Activated T-helper 2 cell treated with anti-CD3 and anti-CD28 coated beads, Interferon-gamma antibody, Interleukin-2, Interleukin-4, amounts not matched to agents 10 μg/mL and 5 μg/mL and 100 μg/mL, durations not matched to agents 14 hours and 24 hours and 36 hours (primary cell): ENCODE results near the gene TFCP2. TPM values are rescaled to one million over a fixed set of nuclear protein-coding genes. Genes with fewer than 3 reads are reported as not detected.
A peak's percentile ranks its signal among the peaks of the same experiment; 100 is the strongest.

ENCODE experiments used
- DNase-seq: peaks from one replicate; pipeline ENCODE4 v3.0.0; 2021; ENCODE audit warnings: low spot score
- H3K27ac Mint-ChIP-seq: one replicate; pipeline ENCODE4 v1.8.0; 2021; ENCODE audit warnings: mixed read lengths
- H3K27me3 Mint-ChIP-seq: one replicate; pipeline ENCODE4 v1.8.0; 2021; ENCODE audit warnings: low read depth, mixed read lengths
- H3K36me3 Mint-ChIP-seq: one replicate; pipeline ENCODE4 v1.8.0; 2021; ENCODE audit warnings: low read depth, mixed read lengths
- H3K4me1 Mint-ChIP-seq: one replicate; pipeline ENCODE4 v1.8.0; 2021; ENCODE audit warnings: low read depth, mixed read lengths
- H3K4me3 Mint-ChIP-seq: one replicate; pipeline ENCODE4 v1.8.0; 2021; ENCODE audit warnings: low read depth, mild to moderate bottlenecking, moderate library complexity, mixed read lengths
- H3K9me3 Mint-ChIP-seq: one replicate; pipeline ENCODE4 v1.8.0; 2021; ENCODE audit warnings: mixed read lengths
- intact Hi-C: fragments of 100-400 bp; cut with micrococcal nuclease; formaldehyde crosslinking; loops from one replicate; pipeline ENCODE4 v1.15.1; 2023
- total RNA-seq: library from RNA; stranded (reverse); gene quantifications from 2 replicates; pipeline ENCODE4 v1.2.3, GENCODE V29; 2022

Gene TFCP2
- total RNA-seq, 1 donor from 2014 or later = 44.2 TPM

DNA sequence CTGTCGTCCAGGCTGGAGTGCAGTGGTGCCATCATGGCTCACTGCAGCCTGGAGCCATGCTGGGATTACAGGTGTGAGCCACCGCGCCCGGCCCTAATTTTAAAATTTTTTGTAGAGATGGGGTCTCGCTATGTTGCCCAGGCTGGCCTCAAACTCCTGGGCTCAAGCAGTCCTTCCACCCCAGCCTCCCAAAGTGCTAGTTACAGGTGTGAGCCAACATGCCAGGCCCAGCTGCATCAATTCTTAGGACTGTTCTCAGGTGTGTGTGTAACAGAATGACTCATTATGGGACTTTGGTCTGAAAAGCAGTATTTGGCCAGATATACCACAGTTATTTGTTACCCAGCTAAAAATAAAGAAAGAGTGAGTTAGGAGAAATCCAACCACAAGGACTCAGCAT is 107.4 kb downstream of the TFCP2 start:
- no peak for DNase-seq
- Mint-ChIP-seq H3K4me3 (no peak overlapping the region), H3K36me3 (peaks cover 70% of the 10 kb centered on the region), H3K9me3 (no peaks in the 10 kb centered on the region), H3K27me3 (no peaks in the 10 kb centered on the region), H3K27ac (no peak overlapping the region), H3K4me1 (peaks cover 3% of the 10 kb centered on the region)
- intact Hi-C loops = no loop called here

DNA sequence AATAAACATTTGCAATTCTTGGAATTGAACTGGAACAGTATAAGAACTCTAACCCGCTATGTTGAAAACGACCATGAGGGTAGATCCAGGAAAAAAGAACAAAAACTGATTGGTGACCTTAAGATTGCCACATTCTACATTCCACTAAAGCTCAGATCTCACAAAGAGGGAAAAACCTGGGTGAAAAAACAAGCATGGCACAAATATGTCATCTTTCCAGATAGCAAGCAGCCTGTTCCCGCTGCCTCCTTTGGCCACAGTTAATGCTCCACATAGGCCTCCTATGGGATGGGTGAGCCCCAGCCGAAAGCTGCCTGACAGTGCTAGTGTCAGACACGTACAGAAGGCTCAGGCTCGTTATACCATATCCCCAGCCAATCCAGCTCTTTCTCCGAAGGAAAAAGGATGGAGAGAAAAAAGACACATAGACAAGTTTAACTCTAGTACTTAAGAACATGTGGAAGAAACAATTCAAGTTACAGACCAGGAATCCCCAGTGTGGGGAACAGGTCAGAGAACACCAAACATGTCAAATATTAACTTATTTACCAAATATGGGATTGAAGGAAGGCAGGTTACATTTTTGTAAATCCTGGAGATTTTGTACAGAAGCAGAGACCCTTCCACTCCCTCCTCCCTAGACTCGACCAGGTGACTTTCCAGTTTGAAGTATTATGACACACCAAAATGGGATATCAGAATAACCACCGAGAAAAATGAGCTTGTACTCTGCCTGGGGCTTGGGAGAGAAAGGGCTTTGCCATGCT is 110.1 kb downstream of the TFCP2 start:
- Mint-ChIP-seq H3K9me3 (no peaks in the 10 kb centered on the region), H3K27ac (no peak overlapping the region), H3K4me1 (peaks cover 1% of the 10 kb centered on the region), H3K36me3 (peaks cover 77% of the 10 kb centered on the region), H3K27me3 (no peaks in the 10 kb centered on the region), H3K4me3 (no peak overlapping the region)
- DNase-seq = no peak
- intact Hi-C loops = no loop called here

DNA sequence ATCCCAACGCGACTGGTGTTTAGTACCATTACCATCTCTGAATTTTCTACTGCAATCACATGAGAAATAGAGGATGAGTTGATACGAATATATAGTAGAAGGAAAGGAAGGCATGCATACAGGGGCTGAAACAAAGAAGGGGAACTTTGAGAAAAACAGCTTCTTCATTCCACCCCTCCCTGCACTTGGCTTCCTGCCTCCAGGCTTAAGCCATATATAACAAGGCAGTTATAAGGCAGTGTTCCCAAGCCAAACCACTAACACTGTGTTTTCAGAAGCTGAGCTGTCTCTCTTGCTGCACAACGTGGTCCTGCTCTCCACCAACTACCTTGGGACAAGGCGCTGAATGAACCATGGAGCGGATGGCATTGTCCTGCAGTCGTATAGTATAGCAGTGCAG is 113.8 kb downstream of the TFCP2 start:
- Mint-ChIP-seq H3K4me1 (peaks cover under 1% of the 10 kb centered on the region), H3K36me3 (peaks cover 75% of the 10 kb centered on the region), H3K9me3 (no peaks in the 10 kb centered on the region), H3K27ac (no peak overlapping the region), H3K27me3 (no peaks in the 10 kb centered on the region), H3K4me3 (no peak overlapping the region)
- DNase-seq = no peak
- intact Hi-C loops = no loop called here

DNA sequence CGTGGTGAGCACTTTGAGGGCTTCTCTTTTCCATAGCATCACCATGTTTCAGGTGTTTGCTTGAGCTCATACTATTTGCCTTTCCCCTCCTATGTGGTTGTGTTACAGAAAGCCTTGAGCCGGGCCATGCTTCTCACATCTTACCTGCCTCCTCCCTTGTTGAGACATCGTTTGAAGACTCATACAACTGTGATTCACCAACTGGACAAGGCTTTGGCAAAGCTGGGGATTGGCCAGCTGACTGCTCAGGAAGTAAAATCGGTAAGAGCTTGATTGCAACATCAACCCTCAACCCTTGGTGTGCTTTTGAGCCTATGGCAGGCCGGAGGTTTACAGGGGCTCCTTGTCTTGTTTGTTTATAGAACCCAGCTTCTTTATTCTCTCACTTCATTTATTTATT is 116.7 kb downstream of the TFCP2 start:
- intact Hi-C loops = no loop called here
- H3K4me1 Mint-ChIP-seq = peaks cover 9% of the 10 kb centered on the region
- peaks cover 74% of the 10 kb centered on the region for H3K36me3 Mint-ChIP-seq
- H3K27me3 Mint-ChIP-seq = no peaks in the 10 kb centered on the region
- no peak for DNase-seq
- H3K4me3 Mint-ChIP-seq = no peak overlapping the region
- no peaks in the 10 kb centered on the region for H3K9me3 Mint-ChIP-seq
- H3K27ac Mint-ChIP-seq = no peak overlapping the region

DNA sequence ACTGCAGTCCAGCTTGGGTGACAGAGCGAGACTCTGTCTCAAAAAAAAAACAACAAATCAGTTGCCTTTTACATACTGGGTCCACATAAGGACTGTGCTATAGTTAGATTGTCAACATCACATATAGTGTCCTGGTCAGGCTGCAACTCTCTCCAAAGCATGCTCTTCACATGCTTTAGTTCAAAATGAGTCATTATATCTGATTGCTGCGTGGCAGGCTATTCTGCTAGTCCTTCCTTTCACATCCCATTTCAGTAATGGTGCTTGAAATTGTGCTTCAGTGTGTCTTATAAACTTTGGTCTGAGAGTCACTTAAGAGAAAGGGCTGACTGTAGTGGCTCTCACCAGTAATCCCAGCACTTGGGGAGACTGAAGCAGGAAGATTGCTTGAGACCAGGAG is 117.9 kb downstream of the TFCP2 start:
- intact Hi-C loops = no loop called here
- Mint-ChIP-seq H3K4me1 (peaks cover 9% of the 10 kb centered on the region), H3K27ac (no peak overlapping the region), H3K27me3 (no peaks in the 10 kb centered on the region), H3K36me3 (peaks cover 65% of the 10 kb centered on the region), H3K9me3 (no peaks in the 10 kb centered on the region), H3K4me3 (no peak overlapping the region)
- no peak for DNase-seq

DNA sequence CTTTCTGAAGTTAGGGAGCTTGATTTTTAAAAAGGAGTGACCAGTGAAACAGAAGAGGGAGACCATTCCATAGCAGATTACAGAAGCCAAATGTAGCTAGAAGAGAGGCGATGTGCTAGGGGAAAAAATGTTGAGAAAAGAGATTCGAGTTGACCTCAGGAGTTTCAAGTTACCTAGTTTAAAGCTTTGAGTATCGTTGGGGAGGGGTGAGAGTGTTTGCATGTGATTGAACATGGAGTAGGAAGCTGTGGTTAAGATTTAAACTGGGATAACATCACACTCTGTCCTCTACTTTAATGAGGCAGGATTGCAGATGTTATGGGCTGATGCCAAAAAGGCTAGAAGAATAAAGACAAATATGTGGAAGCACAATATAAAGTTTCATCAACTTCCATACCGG is 121.1 kb downstream of the TFCP2 start:
- no peak for DNase-seq
- Mint-ChIP-seq H3K27me3 (no peaks in the 10 kb centered on the region), H3K4me1 (peaks cover 24% of the 10 kb centered on the region), H3K36me3 (peaks cover 47% of the 10 kb centered on the region), H3K9me3 (no peaks in the 10 kb centered on the region), H3K27ac (peak overlapping the region; percentile 7), H3K4me3 (peak overlapping the region; percentile 9)
- intact Hi-C loops = no loop called here

DNA sequence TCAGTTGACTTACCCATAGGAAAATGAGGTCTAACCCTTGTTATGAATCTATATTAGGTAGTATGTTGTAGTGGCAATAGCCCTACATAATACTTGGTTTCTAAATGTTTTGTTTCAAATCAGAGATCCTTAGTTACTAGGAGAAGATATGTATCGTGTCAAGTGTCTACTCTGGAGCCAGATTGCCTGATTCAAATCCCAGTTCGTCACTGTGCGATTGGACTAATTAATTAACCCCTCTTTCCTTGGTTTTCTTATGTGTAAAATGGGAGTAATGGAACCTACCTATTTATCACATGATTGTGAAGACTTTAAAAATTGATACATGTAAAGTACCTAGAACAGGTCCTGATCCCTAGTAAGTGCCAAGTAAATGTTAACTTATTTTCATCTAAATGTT is 123.4 kb downstream of the TFCP2 start:
- H3K36me3 Mint-ChIP-seq = peaks cover 36% of the 10 kb centered on the region
- intact Hi-C loops = no loop called here
- peak overlapping the region; percentile 92 for H3K4me3 Mint-ChIP-seq
- no peaks in the 10 kb centered on the region for H3K9me3 Mint-ChIP-seq
- H3K27me3 Mint-ChIP-seq = no peaks in the 10 kb centered on the region
- no peak overlapping the region for H3K27ac Mint-ChIP-seq
- peaks cover 24% of the 10 kb centered on the region for H3K4me1 Mint-ChIP-seq
- no peak for DNase-seq

DNA sequence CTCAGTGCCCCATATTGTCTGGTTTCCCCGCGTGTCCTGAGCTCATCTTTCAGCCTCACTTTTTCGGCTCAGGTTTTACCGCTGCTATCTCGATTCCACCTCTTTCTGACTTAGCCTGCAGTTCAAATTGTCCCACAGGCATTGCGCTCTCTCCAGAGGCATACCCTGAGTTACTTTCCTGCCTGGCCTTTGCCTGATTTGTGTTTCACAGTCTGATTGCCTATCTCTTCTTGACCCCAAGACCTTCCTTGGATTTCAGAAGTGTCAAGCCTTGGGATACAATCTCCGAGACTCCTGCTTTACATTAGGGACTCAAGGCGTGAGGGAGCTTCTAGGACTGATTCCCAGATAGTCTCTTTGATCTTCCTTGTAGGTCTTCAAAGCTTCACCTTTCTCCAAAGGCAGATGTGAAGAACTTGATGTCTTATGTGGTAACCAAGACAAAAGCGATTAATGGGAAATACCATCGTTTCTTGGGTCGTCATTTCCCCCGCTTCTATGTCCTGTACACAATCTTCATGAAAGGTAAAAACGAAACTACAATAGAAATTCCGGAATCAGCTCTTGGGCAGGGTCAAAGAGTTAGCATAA is 124.2 kb downstream of the TFCP2 start:
- H3K27ac Mint-ChIP-seq = peak overlapping the region; percentile 83
- H3K4me3 Mint-ChIP-seq = peak overlapping the region; percentile 92
- H3K36me3 Mint-ChIP-seq = peaks cover 29% of the 10 kb centered on the region
- intact Hi-C loops = loop anchor here (1.0 kb wide), 3 partner anchors 23 to 191 kb away; partner anchors contain the start of gene CSRNP2
- H3K4me1 Mint-ChIP-seq = peaks cover 22% of the 10 kb centered on the region
- no peaks in the 10 kb centered on the region for H3K9me3 Mint-ChIP-seq
- no peaks in the 10 kb centered on the region for H3K27me3 Mint-ChIP-seq
- DNase-seq = no peak

DNA sequence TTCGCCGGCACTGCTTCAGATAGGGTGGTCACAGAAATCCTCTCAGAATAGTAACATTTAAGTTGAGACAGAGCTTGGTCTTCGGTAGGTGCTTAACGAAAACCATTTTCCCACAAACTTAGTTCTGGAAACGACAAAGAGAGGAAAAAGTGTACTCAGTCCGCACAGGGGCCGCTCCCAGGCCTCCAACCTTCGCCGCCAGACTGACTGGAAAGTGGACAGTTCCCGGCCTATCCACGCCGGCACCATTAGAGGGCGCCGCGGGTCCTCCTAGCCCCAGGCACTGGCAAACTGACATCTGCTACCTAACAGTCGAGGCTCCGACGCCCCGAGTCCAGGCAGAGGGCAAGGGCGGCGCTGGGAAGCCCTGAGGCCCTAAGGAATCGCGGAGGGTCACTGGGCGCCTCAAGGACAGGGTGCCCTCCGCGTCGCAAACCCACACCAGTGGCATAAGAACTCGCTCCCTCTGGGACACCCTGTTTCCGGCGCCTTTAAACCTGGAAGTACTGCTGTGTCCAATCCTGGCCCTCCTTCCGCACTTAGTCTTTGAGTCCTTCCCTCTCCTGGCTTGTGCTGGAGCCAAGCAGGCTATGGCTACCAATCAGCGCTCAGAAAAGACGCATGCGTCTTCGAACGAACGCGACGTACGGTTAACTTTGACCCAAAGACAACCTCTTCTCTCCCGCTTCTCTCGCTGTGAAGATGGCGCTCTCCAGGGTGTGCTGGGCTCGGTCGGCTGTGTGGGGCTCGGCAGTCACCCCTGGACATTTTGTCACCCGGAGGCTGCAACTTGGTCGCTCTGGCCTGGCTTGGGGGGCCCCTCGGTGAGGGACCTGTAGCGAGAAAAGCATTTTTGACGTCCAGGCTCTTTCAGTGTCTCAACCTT is 125.0 kb downstream of the TFCP2 start, which contains the start of gene LETMD1:
LETMD1 (plus strand) TSS at position 673 of the 886 bp plus-strand sequence; CDS start at position 703, 30 bp downstream.
- intact Hi-C loops = loop anchor here (1.0 kb wide), 3 partner anchors 23 to 191 kb away; partner anchors contain the start of gene CSRNP2
- peak within 1 kb of the TSS; percentile 92 for H3K4me3 Mint-ChIP-seq

More for the DNA sequence above, 125.0 kb downstream of the TFCP2 start, which contains the start of gene LETMD1:
- Mint-ChIP-seq H3K36me3 (peaks cover 21% of the 10 kb centered on the region), H3K27me3 (no peaks in the 10 kb centered on the region), H3K4me1 (peaks cover 22% of the 10 kb centered on the region), H3K9me3 (no peaks in the 10 kb centered on the region), H3K27ac (peak within 1 kb of the TSS; percentile 83)
- DNase-seq = peak; percentile 92

Other genes starting within 250 kb of the TFCP2 start
- gene HIGD1C, start 220.6 kb downstream of the TFCP2 start, total RNA-seq = not detected in 2 replicates
- gene SLC11A2, start 146.8 kb downstream of the TFCP2 start, total RNA-seq = 56.6 and 62.9 TPM in 2 replicates
- gene LETMD1, start 124.8 kb downstream of the TFCP2 start, total RNA-seq = 61.0 and 63.1 TPM in 2 replicates
- 28.3 and 31.2 TPM in 2 replicates for gene CSRNP2, start 89.5 kb downstream of the TFCP2 start, total RNA-seq
- gene POU6F1, start 44.9 kb upstream of the TFCP2 start, total RNA-seq = 4.9 and 5.5 TPM in 2 replicates
- gene DAZAP2, start 65.7 kb upstream of the TFCP2 start, total RNA-seq = 151 and 152 TPM in 2 replicates
- 0.44 TPM in 1 of 2 replicates, not detected in the other for gene SMAGP, start 97.3 kb upstream of the TFCP2 start, total RNA-seq
- 45.8 and 47.0 TPM in 2 replicates for gene BIN2, start 151.0 kb upstream of the TFCP2 start, total RNA-seq
- gene CELA1, start 173.5 kb upstream of the TFCP2 start, total RNA-seq = not detected in 2 replicates
- gene GALNT6, start 218.3 kb upstream of the TFCP2 start, total RNA-seq = 19.9 and 22.7 TPM in 2 replicates